ENCODE measurements around the gene EIF3D. TPM values are rescaled to one million over a fixed set of nuclear protein-coding genes. Genes with fewer than 3 reads are reported as not detected.
A peak's percentile ranks its signal among the peaks of the same experiment; 100 is the strongest.

The EIF3D gene
- total and polyA plus RNA-seq, 2 of the 13 experiments (the other 11 are each of a cell fraction or from before 2014, with no cell fraction given): 118 to 274 TPM

DNA sequence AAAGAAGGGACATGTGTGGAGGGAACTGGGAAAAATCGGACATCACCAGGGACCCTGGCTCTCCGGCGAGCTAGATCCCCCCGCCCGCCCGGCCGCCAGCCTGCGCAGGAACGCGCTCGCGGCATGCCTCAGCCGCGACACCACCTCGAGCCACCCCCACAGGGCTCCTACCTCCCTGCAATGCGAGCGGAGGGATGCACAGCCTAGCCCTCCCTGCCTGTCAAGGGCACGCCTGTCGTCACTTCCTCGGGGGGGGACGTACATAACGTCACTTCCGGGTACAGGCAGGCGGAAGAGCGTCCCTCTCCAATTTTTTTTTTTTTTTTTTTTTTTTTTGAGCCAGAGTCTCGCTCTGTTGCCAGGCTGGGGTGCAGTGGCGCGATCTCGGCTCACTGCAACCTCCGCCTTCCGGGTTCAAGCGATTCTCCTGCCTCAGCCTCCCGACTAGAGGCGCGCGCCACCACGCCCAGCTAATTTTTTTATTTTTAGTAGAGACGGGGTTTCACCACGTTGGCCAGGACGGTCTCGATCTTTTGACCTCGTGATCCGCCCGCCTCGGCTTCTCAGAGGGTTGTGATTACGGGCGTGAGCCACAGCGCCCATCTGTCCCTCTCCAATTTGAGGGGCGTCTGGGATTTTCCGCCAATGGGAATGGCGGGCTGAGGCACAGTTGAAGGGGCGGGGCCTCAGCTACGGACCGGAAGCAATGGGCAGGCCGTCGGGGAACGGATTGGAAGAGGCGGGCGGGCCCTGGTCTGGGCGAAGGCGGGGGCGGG, 47.4 kb downstream of the EIF3D start, which contains the start of gene TXN2 (continued):
- TF ChIP-seq MXD1 (CRISPR knock-in tag; IDR thresholded peaks at IDR 0.05) (peak; percentile 54; the same call in 1 of the 2 replicates), ZNF12 (CRISPR knock-in tag; IDR thresholded peaks at IDR 0.05) (0 out of 2 replicates have a peak, but pooled peaks have one; percentile 46), FOXK1 (CRISPR knock-in tag; IDR thresholded peaks at IDR 0.05; ENCODE audit: borderline replicate concordance, low read depth) (peak; percentile 67; the same call in 1 of the 2 replicates), GATAD2A (CRISPR knock-in tag; IDR thresholded peaks at IDR 0.05) (no peak; the same call in 1 of the 2 replicates), ZNF746 (CRISPR knock-in tag; IDR thresholded peaks at IDR 0.05) (no peak), YEATS4 (CRISPR knock-in tag; IDR thresholded peaks at IDR 0.05; ENCODE audit: borderline replicate concordance) (peak; percentile 82), GATAD1 (CRISPR knock-in tag; IDR thresholded peaks at IDR 0.05) (peak; percentile 95), HNRNPLL (IDR thresholded peaks at IDR 0.05; ENCODE audit: low read depth, low read length, poor library complexity, severe bottlenecking) (peak; percentile 25), ZNF367 (CRISPR knock-in tag; IDR thresholded peaks at IDR 0.05; ENCODE audit: borderline replicate concordance) (no peak), ZNF775 (CRISPR knock-in tag; IDR thresholded peaks at IDR 0.05; ENCODE audit: borderline replicate concordance) (no peak), SP4 (CRISPR knock-in tag; IDR thresholded peaks at IDR 0.05) (peak; percentile 26; the same call in 1 of the 2 replicates), RERE (CRISPR knock-in tag; IDR thresholded peaks at IDR 0.05; ENCODE audit: low read depth) (no peak), MLLT10 (CRISPR knock-in tag; IDR thresholded peaks at IDR 0.05) (no peak), MED1 (CRISPR knock-in tag; IDR thresholded peaks at IDR 0.05) (peak; percentile 47; the same call in 1 of the 2 replicates), BHLHE40 (IDR thresholded peaks at IDR 0.05; ENCODE audit: low read length) (no peak), RBM22 (optimal IDR thresholded peaks at IDR 0.05; ENCODE audit: low read length) (peak; percentile 79), TAF1 (CRISPR knock-in tag; IDR thresholded peaks at IDR 0.05) (peak; percentile 88), ZNF562 (CRISPR knock-in tag; IDR thresholded peaks at IDR 0.05; ENCODE audit: borderline replicate concordance) (no peak), ZBTB3 (CRISPR knock-in tag; IDR thresholded peaks at IDR 0.05; ENCODE audit: borderline replicate concordance, low read depth) (no peak), ZNF547 (CRISPR knock-in tag; IDR thresholded peaks at IDR 0.05) (peak; percentile 55; the same call in 1 of the 2 replicates), ZNF670 (CRISPR knock-in tag; IDR thresholded peaks at IDR 0.05; ENCODE audit: borderline replicate concordance) (0 out of 2 replicates have a peak, but pooled peaks have one; percentile 1), ZNF777 (CRISPR knock-in tag; IDR thresholded peaks at IDR 0.05) (peak; percentile 90)
